SK-N-SH treated with all-trans-retinoic acid at 6 μM for 48 hours (cell line): Measurements from ENCODE around the gene TXNDC11.

Experiments used
- ATAC-seq: fragments of 200-7000 bp; cut with Tn5 transposase; 3 replicates; pipeline ENCODE4 v1.9.1; 2020; ENCODE audit warnings: mild to moderate bottlenecking, moderate library complexity
- ARNTL ChIP-seq: fragments of 450-650 bp; formaldehyde crosslinking; IDR thresholded peaks from 2 replicates; pipeline ENCODE4 v1.5.0; 2020; ENCODE audit warnings: low read depth, mild to moderate bottlenecking, moderate library complexity, borderline replicate concordance
- BACH2 ChIP-seq: fragments of 250-450 bp; sonication (Bioruptor Pico); IDR thresholded peaks from 2 replicates; pipeline ENCODE4 v1.9.0; 2021; ENCODE audit warnings: mild to moderate bottlenecking, borderline replicate concordance
- CSDC2 ChIP-seq: fragments of 250-450 bp; sonication (Bioruptor Pico); IDR thresholded peaks from 2 replicates; pipeline ENCODE4 v1.5.0; 2020; ENCODE audit warnings: mild to moderate bottlenecking, moderate library complexity
- ESRRG ChIP-seq: fragments of 250-450 bp; sonication (Bioruptor Pico); IDR thresholded peaks from 2 replicates; pipeline ENCODE4 v1.6.1; 2021; ENCODE audit warnings: mild to moderate bottlenecking
- GLIS3 ChIP-seq: fragments of 250-450 bp; sonication (Bioruptor Pico); IDR thresholded peaks from 2 replicates; pipeline ENCODE4 v1.5.0; 2020; ENCODE audit warnings: mild to moderate bottlenecking, moderate library complexity
- OSR1 ChIP-seq: fragments of 250-450 bp; sonication (Bioruptor Pico); IDR thresholded peaks from 2 replicates; pipeline ENCODE4 v1.8.0; 2022; ENCODE audit warnings: moderate library complexity, mild to moderate bottlenecking, inconsistent platforms
- PPARA ChIP-seq: fragments of 250-450 bp; sonication (Bioruptor Pico); IDR thresholded peaks from 2 replicates; pipeline ENCODE4 v1.5.0; 2020; ENCODE audit warnings: mild to moderate bottlenecking, borderline replicate concordance
- RARB ChIP-seq: fragments of 250-450 bp; sonication (Bioruptor Pico); IDR thresholded peaks from 2 replicates; pipeline ENCODE4 v1.8.0; 2021; ENCODE audit warnings: mild to moderate bottlenecking, moderate library complexity
- SNAI2 ChIP-seq: fragments of 250-450 bp; sonication (Bioruptor Pico); IDR thresholded peaks from 2 replicates; pipeline ENCODE4 v1.5.0; 2020; ENCODE audit warnings: mild to moderate bottlenecking, moderate library complexity
- TCF4 ChIP-seq: fragments of 250-450 bp; sonication (Bioruptor Pico); IDR thresholded peaks from 2 replicates; pipeline ENCODE4 v1.8.0; 2021; ENCODE audit warnings: mild to moderate bottlenecking, moderate library complexity, borderline replicate concordance
- TOX ChIP-seq: fragments of 250-450 bp; sonication (Bioruptor Pico); IDR thresholded peaks from 2 replicates; pipeline ENCODE4 v1.8.0; 2021; ENCODE audit warnings: mild to moderate bottlenecking, moderate library complexity, borderline replicate concordance
- ZC3H10 ChIP-seq: fragments of 250-450 bp; sonication (Bioruptor Pico); IDR thresholded peaks from 2 replicates; pipeline ENCODE4 v1.5.1; 2021; ENCODE audit warnings: mild to moderate bottlenecking, moderate library complexity
- ZFP3 ChIP-seq: fragments of 250-450 bp; sonication (Bioruptor Pico); IDR thresholded peaks from 2 replicates; pipeline ENCODE4 v1.5.0; 2020; ENCODE audit warnings: mild to moderate bottlenecking, moderate library complexity
- ZFP30 ChIP-seq: fragments of 450-650 bp; formaldehyde crosslinking; IDR thresholded peaks from 2 replicates; pipeline ENCODE4 v1.5.0; 2022; ENCODE audit warnings: mild to moderate bottlenecking, moderate library complexity
- ZNF565 ChIP-seq: fragments of 450-650 bp; formaldehyde crosslinking; conservative IDR thresholded peaks from 2 replicates; pipeline ENCODE4 v1.5.0; 2020; ENCODE audit warnings: low read depth, mild to moderate bottlenecking, moderate library complexity
- ZNF70 ChIP-seq: fragments of 450-650 bp; formaldehyde crosslinking; IDR thresholded peaks from 2 replicates; pipeline ENCODE4 v1.5.0; 2020; ENCODE audit warnings: mild to moderate bottlenecking, moderate library complexity
- ZNF8 ChIP-seq: fragments of 450-650 bp; formaldehyde crosslinking; IDR thresholded peaks from 2 replicates; pipeline ENCODE4 v1.5.0; 2020; ENCODE audit warnings: mild to moderate bottlenecking, moderate library complexity
- TF ChIP-seq, protein P1 (sequence below): fragments of 250-450 bp; sonication (Bioruptor Pico); IDR thresholded peaks from 2 replicates; pipeline ENCODE4 v1.5.1; 2020; ENCODE audit warnings: low read depth, mild to moderate bottlenecking, moderate library complexity
- TF ChIP-seq, protein P2 (sequence below): fragments of 250-450 bp; sonication (Bioruptor Pico); IDR thresholded peaks from 2 replicates; pipeline ENCODE4 v1.8.0; 2021; ENCODE audit warnings: low read depth, mild to moderate bottlenecking, moderate library complexity, borderline replicate concordance
- TF ChIP-seq, protein P3 (sequence below): fragments of 250-450 bp; sonication (Bioruptor Pico); IDR thresholded peaks from 2 replicates; pipeline ENCODE4 v1.8.0; 2020; ENCODE audit warnings: mild to moderate bottlenecking, moderate library complexity, borderline replicate concordance
- TF ChIP-seq, protein P4 (sequence below): fragments of 250-450 bp; sonication (Bioruptor Pico); IDR thresholded peaks from 2 replicates; pipeline ENCODE4 v1.5.1; 2021; ENCODE audit warnings: mild to moderate bottlenecking, moderate library complexity
- TF ChIP-seq, protein P5 (sequence below): fragments of 250-450 bp; sonication (Bioruptor Pico); IDR thresholded peaks from 2 replicates; pipeline ENCODE4 v1.5.0; 2020; ENCODE audit warnings: mild to moderate bottlenecking, moderate library complexity

Gene TXNDC11

DNA sequence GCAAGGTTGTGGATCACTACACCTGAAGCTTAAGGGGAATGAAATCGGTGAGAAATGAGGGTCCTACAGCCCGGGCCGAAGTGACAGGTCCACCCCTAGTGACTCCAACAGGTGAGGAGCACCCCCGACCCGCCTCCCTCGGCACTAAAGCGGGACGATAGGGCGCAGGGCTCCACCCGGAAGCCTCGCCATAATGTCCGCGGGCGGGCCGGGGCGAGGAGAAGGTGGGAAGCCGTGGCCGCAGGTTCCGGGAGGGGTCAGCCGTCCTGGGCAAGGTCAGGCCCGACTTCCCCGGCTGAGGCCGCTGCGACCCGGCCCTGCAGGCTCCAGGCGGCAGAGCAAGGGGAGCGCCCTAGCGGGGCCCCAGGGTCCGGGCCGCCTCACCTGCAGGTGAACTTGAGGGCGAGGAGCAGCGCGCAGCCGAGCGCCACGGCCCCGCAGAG lies 543 bp downstream of the TXNDC11 start:
- TF ChIP-seq RARB (CRISPR knock-in tag) (no peak), TOX (CRISPR knock-in tag) (no peak), ESRRG (CRISPR knock-in tag) (no peak), TCF4 (no peak), GLIS3 (CRISPR knock-in tag) (no peak), BACH2 (no peak)
- no peak; the same call in 2 of the 3 replicates for ATAC-seq

DNA sequence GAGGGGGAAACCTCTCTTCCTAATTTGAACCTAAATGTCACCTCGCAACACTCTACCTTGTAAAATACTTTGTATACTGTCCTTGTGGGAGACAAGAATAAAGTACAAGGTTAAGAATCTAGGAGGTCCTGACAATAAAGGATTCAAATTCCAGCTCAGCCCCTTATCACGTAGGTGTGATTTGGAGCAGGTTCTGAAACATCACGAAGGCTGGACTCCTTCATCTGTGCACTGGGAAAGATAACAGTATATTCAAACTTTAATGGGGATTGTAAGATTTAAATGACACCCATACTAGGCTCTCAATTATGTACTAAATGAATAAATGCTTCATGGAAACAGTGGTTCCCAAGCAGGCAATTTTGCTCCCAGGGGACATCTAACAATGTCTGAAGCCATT lies 2.1 kb downstream of the TXNDC11 start:
- no peak for TF ChIP-seq CSDC2 (CRISPR knock-in tag)
- no peak for TF ChIP-seq RARB (CRISPR knock-in tag)
- TF ChIP-seq SNAI2 (CRISPR knock-in tag): no peak
- TF ChIP-seq, protein P1, sequence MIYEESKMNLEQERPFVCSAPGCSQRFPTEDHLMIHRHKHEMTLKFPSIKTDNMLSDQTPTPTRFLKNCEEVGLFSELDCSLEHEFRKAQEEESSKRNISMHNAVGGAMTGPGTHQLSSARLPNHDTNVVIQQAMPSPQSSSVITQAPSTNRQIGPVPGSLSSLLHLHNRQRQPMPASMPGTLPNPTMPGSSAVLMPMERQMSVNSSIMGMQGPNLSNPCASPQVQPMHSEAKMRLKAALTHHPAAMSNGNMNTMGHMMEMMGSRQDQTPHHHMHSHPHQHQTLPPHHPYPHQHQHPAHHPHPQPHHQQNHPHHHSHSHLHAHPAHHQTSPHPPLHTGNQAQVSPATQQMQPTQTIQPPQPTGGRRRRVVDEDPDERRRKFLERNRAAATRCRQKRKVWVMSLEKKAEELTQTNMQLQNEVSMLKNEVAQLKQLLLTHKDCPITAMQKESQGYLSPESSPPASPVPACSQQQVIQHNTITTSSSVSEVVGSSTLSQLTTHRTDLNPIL: no peak
- no peak for TF ChIP-seq GLIS3 (CRISPR knock-in tag)
- no peak for TF ChIP-seq ARNTL (CRISPR knock-in tag)
- TF ChIP-seq ZNF8 (CRISPR knock-in tag): no peak
- no peak for ATAC-seq

DNA sequence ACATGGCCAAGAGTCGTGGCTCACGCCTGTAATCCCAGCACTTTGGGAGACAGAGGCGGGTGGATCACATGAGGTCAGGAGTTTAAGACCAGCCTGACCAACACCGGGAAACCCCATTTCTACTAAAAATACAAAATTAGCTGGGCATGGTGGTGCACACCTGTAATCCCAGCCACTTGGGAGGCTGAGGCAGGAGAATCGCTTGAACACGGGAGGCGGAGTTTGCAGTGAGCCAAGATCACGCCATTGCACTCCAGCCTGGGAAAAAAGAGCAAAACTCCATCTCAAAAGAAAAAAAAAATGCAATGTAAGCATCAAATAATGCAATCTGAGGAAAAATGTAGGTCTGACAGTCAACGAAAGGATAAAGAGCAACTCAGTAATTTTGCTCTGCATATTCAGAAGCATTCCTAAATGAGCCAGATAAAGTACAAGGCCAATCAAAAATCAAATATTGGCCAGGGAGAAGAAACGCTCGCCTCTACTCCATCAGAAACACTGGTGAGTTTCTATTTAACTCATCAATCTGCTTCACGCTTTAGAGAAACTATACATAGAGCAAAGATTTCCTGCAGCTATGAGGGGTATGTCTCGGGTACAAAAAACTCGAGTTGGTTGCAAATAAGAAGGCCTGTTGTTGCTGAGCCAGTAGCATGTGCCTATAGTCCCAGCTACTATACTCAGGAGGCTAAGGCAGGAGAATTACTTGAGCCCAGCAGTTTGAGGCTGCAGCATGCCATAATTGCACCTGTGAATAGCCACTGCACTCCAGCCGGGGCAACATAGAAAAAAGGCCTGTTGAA lies 3.7 kb downstream of the TXNDC11 start:
- TF ChIP-seq ZNF565 (CRISPR knock-in tag) (no peak), GLIS3 (CRISPR knock-in tag) (no peak), OSR1 (CRISPR knock-in tag) (no peak), CSDC2 (CRISPR knock-in tag) (no peak), ZNF70 (no peak)
- TF ChIP-seq, protein P2, sequence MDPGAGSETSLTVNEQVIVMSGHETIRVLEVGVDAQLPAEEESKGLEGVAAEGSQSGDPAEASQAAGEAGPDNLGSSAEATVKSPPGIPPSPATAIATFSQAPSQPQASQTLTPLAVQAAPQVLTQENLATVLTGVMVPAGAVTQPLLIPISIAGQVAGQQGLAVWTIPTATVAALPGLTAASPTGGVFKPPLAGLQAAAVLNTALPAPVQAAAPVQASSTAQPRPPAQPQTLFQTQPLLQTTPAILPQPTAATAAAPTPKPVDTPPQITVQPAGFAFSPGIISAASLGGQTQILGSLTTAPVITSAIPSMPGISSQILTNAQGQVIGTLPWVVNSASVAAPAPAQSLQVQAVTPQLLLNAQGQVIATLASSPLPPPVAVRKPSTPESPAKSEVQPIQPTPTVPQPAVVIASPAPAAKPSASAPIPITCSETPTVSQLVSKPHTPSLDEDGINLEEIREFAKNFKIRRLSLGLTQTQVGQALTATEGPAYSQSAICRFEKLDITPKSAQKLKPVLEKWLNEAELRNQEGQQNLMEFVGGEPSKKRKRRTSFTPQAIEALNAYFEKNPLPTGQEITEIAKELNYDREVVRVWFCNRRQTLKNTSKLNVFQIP (CRISPR knock-in tag): no peak
- TF ChIP-seq, protein P1: no peak
- ATAC-seq: no peak

DNA sequence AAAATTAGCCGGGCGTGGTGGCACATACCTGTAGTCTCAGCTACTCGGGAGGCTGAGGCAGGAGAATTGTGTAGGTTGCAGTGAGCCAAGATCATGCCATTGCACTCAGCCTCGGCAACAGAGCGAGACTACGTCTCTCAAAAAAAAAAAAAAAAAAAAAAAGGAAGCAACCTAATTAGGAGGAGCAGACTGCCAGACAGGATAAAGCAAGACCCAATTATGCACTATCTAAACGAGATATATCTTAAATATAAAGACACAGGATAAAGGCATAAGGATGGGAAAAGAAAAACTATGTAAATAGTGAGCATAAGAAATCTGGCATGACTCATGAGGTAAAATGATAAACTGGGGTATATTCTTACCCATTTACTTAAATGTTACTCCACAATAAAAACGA lies 4.9 kb downstream of the TXNDC11 start:
- TF ChIP-seq ZFP30 (CRISPR knock-in tag): no peak
- ATAC-seq: no peak

DNA sequence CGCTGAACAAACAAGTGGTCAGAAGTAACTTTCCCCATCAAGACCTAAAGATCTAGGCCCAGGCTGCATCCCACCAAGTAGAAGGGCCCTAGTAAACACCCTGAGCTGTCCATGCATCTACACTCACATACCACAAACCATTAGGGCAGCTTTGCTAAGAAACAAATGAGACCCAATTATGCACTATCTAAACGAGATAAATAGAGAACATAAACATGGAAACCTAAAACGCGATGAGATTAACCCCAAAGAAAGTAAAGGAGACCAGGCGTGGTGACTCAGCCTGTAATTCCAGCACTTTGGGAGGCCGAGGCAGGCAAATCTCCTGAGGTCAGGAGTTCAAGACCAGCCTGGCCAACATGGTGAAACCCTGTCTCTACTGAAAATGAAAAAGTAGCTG lies 5.8 kb downstream of the TXNDC11 start:
- ATAC-seq: no peak
- TF ChIP-seq, protein P3, sequence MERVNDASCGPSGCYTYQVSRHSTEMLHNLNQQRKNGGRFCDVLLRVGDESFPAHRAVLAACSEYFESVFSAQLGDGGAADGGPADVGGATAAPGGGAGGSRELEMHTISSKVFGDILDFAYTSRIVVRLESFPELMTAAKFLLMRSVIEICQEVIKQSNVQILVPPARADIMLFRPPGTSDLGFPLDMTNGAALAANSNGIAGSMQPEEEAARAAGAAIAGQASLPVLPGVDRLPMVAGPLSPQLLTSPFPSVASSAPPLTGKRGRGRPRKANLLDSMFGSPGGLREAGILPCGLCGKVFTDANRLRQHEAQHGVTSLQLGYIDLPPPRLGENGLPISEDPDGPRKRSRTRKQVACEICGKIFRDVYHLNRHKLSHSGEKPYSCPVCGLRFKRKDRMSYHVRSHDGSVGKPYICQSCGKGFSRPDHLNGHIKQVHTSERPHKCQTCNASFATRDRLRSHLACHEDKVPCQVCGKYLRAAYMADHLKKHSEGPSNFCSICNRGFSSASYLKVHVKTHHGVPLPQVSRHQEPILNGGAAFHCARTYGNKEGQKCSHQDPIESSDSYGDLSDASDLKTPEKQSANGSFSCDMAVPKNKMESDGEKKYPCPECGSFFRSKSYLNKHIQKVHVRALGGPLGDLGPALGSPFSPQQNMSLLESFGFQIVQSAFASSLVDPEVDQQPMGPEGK (CRISPR knock-in tag): no peak
- TF ChIP-seq ZNF70: no peak
- no peak for TF ChIP-seq PPARA
- TF ChIP-seq ZC3H10 (CRISPR knock-in tag): no peak
- TF ChIP-seq CSDC2 (CRISPR knock-in tag): no peak
- TF ChIP-seq GLIS3 (CRISPR knock-in tag): no peak
- no peak for TF ChIP-seq ZFP30 (CRISPR knock-in tag)
- TF ChIP-seq ZNF565 (CRISPR knock-in tag): no peak

DNA sequence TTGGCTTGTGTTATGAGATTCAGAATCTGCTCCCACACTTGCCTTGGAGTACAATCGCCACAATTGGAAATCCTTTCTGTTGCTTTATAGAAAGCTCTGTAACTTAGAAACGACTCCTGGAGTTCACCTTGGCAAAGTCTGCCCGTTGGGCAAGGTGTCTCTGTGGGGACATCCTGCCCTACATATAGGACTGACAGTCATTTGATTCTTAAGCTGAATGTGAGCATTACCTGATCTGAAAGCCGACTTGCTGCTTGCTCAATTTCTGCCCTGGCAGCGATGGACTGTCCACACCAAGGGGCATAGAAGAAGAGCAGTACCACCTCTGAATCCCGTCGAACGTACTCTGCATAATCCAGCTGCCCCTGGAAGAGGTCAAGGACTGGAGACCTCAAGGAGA lies 6.9 kb downstream of the TXNDC11 start:
- no peak for ATAC-seq
- TF ChIP-seq ZNF70 (no peak), ZNF565 (CRISPR knock-in tag) (no peak), BACH2 (no peak), CSDC2 (CRISPR knock-in tag) (no peak), ZFP3 (CRISPR knock-in tag) (no peak)
- TF ChIP-seq, protein P4, sequence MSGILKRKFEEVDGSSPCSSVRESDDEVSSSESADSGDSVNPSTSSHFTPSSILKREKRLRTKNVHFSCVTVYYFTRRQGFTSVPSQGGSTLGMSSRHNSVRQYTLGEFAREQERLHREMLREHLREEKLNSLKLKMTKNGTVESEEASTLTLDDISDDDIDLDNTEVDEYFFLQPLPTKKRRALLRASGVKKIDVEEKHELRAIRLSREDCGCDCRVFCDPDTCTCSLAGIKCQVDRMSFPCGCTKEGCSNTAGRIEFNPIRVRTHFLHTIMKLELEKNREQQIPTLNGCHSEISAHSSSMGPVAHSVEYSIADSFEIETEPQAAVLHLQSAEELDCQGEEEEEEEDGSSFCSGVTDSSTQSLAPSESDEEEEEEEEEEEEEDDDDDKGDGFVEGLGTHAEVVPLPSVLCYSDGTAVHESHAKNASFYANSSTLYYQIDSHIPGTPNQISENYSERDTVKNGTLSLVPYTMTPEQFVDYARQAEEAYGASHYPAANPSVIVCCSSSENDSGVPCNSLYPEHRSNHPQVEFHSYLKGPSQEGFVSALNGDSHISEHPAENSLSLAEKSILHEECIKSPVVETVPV (CRISPR knock-in tag): no peak
- TF ChIP-seq, protein P5, sequence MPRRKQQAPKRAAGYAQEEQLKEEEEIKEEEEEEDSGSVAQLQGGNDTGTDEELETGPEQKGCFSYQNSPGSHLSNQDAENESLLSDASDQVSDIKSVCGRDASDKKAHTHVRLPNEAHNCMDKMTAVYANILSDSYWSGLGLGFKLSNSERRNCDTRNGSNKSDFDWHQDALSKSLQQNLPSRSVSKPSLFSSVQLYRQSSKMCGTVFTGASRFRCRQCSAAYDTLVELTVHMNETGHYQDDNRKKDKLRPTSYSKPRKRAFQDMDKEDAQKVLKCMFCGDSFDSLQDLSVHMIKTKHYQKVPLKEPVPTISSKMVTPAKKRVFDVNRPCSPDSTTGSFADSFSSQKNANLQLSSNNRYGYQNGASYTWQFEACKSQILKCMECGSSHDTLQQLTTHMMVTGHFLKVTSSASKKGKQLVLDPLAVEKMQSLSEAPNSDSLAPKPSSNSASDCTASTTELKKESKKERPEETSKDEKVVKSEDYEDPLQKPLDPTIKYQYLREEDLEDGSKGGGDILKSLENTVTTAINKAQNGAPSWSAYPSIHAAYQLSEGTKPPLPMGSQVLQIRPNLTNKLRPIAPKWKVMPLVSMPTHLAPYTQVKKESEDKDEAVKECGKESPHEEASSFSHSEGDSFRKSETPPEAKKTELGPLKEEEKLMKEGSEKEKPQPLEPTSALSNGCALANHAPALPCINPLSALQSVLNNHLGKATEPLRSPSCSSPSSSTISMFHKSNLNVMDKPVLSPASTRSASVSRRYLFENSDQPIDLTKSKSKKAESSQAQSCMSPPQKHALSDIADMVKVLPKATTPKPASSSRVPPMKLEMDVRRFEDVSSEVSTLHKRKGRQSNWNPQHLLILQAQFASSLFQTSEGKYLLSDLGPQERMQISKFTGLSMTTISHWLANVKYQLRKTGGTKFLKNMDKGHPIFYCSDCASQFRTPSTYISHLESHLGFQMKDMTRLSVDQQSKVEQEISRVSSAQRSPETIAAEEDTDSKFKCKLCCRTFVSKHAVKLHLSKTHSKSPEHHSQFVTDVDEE (CRISPR knock-in tag): no peak
